ENCODE data around the gene GSS.

Gene GSS

DNA sequence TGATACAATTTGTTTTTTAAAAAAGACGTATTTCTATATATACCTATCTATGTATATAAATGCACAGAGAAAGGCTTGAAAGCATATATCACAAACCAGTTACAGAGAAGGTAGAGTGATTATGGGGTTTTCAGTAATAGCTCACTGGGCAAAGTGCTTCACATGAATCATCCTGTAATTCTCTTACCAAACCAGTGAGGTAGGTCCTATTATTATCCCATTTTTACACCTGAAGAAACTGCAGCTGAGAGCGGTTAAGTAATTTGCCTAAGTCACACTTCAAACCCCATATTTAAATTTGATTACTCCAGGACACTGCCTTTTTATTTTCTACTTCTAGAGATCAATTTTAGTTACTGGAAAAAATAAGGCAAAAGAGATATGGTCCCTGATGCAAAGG, 4.4 kb downstream of the GSS start:
- TF ChIP-seq, protein P1, sequence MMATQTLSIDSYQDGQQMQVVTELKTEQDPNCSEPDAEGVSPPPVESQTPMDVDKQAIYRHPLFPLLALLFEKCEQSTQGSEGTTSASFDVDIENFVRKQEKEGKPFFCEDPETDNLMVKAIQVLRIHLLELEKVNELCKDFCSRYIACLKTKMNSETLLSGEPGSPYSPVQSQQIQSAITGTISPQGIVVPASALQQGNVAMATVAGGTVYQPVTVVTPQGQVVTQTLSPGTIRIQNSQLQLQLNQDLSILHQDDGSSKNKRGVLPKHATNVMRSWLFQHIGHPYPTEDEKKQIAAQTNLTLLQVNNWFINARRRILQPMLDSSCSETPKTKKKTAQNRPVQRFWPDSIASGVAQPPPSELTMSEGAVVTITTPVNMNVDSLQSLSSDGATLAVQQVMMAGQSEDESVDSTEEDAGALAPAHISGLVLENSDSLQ (IDR thresholded peaks at IDR 0.05) = no peak
- TF ChIP-seq ARNT (IDR thresholded peaks at IDR 0.05) (no peak), ELF4 (IDR thresholded peaks at IDR 0.05) (no peak), BHLHE40 (IDR thresholded peaks at IDR 0.05; ENCODE audit: borderline replicate concordance) (no peak), NFRKB (IDR thresholded peaks at IDR 0.05) (no peak), FOXK2 (IDR thresholded peaks at IDR 0.05) (no peak), TARDBP (IDR thresholded peaks at IDR 0.05) (no peak), ZNF384 (IDR thresholded peaks at IDR 0.05) (no peak), SUZ12 (IDR thresholded peaks at IDR 0.05) (no peak), FOXM1 (IDR thresholded peaks at IDR 0.05; ENCODE audit: borderline replicate concordance) (no peak), FOXA1 (IDR thresholded peaks at IDR 0.05) (no peak), L3MBTL2 (conservative IDR thresholded peaks at IDR 0.05) (no peak), HDGF (IDR thresholded peaks at IDR 0.05; ENCODE audit: borderline replicate concordance) (no peak), CTBP1 (IDR thresholded peaks at IDR 0.05; ENCODE audit: borderline replicate concordance) (no peak), LEF1 (IDR thresholded peaks at IDR 0.05; ENCODE audit: borderline replicate concordance) (no peak), SP1 (IDR thresholded peaks at IDR 0.05) (no peak)
- POLR2A ChIA-PET = interaction anchor here (1.1 kb wide), 1 partner anchor 10 kb away, joined by 3 read pairs; no protein-coding TSS in a partner anchor
- CTCF ChIA-PET = interaction anchor here (1.7 kb wide), 1 partner anchor 10 kb away, joined by 3 read pairs; no protein-coding TSS in a partner anchor
- no peak for DNase-seq (ENCODE audit: extremely low spot score)

DNA sequence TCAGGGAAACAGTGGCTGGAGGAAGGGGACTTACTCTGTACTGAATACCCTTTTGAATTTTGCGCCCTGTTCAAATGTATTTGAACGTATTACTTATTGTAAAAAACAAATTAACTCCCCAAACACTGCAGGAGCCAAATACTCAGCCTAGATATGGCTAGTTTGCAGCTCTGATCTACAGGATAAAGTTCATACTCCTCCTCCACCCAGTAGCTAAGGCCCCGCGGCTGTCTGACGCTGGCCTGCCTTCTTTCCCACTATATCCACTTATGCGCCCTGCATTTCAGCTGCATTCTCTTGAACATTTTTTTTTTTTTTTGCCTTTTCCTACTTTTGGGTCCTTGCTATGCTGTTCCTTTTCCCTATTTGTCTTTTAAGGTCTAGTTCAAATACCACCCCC, 6.5 kb downstream of the GSS start:
- DNase-seq (ENCODE audit: extremely low spot score) = no peak
- ChIA-PET CTCF (interaction anchor here (0.6 to 0.7 kb wide), 2 partner anchors 245 to 935 kb away, joined by 4 to 9 read pairs; no protein-coding TSS in a partner anchor), POLR2A (interaction anchor here (0.7 kb wide), 1 partner anchor 71 kb away, joined by 3 read pairs; no protein-coding TSS in a partner anchor)
- TF ChIP-seq FOXA1 (IDR thresholded peaks at IDR 0.05) (no peak), ELF4 (IDR thresholded peaks at IDR 0.05) (no peak), LEF1 (IDR thresholded peaks at IDR 0.05; ENCODE audit: borderline replicate concordance) (no peak), ARNT (IDR thresholded peaks at IDR 0.05) (no peak), L3MBTL2 (conservative IDR thresholded peaks at IDR 0.05) (no peak), NFRKB (IDR thresholded peaks at IDR 0.05) (no peak), ZNF384 (IDR thresholded peaks at IDR 0.05) (no peak), FOXK2 (IDR thresholded peaks at IDR 0.05) (no peak), SUZ12 (IDR thresholded peaks at IDR 0.05) (no peak), CTBP1 (IDR thresholded peaks at IDR 0.05; ENCODE audit: borderline replicate concordance) (no peak)
- TF ChIP-seq, protein P1 (IDR thresholded peaks at IDR 0.05) = no peak

DNA sequence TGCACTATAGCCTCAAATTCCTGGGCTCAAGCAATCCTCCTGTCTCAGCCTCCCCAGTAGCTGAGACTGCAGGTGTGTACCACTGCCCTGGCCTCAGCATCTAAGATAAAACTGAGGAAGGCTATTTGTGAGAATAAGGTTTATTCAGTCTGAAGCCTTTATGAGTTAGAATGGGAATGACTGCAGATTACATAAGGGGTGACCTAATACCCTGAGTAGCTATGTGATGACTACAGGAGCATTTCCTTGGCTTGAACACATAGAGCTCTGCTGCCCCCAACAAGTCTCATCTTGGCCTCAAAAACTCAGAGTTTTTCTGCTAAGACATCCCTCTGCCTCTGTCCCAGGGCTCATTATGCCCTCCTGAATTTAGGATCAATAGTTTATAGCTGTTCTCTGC, 7.6 kb downstream of the GSS start:
- TF ChIP-seq FOXA1 (IDR thresholded peaks at IDR 0.05) (no peak), SP1 (IDR thresholded peaks at IDR 0.05) (no peak), FOXK2 (IDR thresholded peaks at IDR 0.05) (no peak), ZNF384 (IDR thresholded peaks at IDR 0.05) (no peak)
- TF ChIP-seq, protein P1 (IDR thresholded peaks at IDR 0.05) = no peak
- no peak for DNase-seq (ENCODE audit: extremely low spot score)
- CTCF ChIA-PET = no interaction called here
- POLR2A ChIA-PET = no interaction called here

DNA sequence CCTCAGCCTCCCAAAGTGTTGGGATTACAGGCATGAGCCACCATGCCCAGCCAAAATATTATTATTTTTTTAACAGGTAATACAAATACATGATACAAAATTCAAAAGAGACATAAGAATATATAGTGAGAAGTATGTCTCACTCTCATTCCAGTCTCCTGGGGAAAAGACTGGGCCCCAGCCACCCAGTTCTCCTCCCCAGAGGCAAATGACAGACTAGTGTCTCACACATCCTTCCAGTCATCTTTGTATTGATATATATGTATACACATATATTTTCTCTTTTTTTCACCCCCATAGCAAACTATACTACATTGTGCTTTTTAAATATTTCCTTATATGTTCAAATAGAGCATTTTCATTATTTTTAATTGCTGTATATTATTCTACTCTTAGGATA, 8.3 kb downstream of the GSS start:
- ChIA-PET CTCF (no interaction called here), POLR2A (no interaction called here)
- TF ChIP-seq NFRKB (IDR thresholded peaks at IDR 0.05) (no peak), CTBP1 (IDR thresholded peaks at IDR 0.05; ENCODE audit: borderline replicate concordance) (no peak), FOXA1 (IDR thresholded peaks at IDR 0.05) (no peak), FOXK2 (IDR thresholded peaks at IDR 0.05) (no peak), TARDBP (IDR thresholded peaks at IDR 0.05) (no peak), BHLHE40 (IDR thresholded peaks at IDR 0.05; ENCODE audit: borderline replicate concordance) (no peak), FOXM1 (IDR thresholded peaks at IDR 0.05; ENCODE audit: borderline replicate concordance) (no peak), LEF1 (IDR thresholded peaks at IDR 0.05; ENCODE audit: borderline replicate concordance) (no peak), ELF4 (IDR thresholded peaks at IDR 0.05) (no peak), HDGF (IDR thresholded peaks at IDR 0.05; ENCODE audit: borderline replicate concordance) (no peak), L3MBTL2 (conservative IDR thresholded peaks at IDR 0.05) (no peak), ARNT (IDR thresholded peaks at IDR 0.05) (no peak)
- TF ChIP-seq, protein P1 (IDR thresholded peaks at IDR 0.05) = no peak
- no peak for DNase-seq (ENCODE audit: extremely low spot score)

DNA sequence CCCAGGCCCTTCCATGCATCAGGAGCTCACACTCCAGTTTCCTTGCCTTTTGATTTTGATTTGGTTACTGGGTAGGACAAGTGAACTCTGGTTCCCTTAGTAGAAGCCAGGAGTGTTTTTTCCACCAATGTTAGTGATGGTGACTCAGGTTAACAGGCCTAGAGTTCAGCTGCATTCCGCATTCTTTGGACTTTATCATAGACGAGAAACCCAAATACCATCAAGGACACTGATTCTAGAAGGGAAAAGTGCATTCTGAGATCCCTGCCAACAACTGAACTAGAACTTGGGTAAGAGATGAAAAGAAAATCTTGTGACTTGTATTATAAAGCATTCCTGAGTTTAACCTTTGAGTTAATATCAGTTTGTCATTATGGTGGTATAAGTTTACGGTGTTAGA, 8.9 kb downstream of the GSS start:
- DNase-seq (ENCODE audit: extremely low spot score) = no peak
- ChIA-PET CTCF (no interaction called here), POLR2A (interaction anchor here (0.7 to 1.6 kb wide), 2 partner anchors 9 to 35 kb away, joined by 3 to 8 read pairs; partner anchors contain the start of genes GSS and MYH7B)
- TF ChIP-seq SUZ12 (IDR thresholded peaks at IDR 0.05) = no peak
- no peak for TF ChIP-seq ZNF384 (IDR thresholded peaks at IDR 0.05)
- TF ChIP-seq, protein P1 (IDR thresholded peaks at IDR 0.05) = no peak
- no peak for TF ChIP-seq SP1 (IDR thresholded peaks at IDR 0.05)
- TF ChIP-seq L3MBTL2 (conservative IDR thresholded peaks at IDR 0.05) = no peak
